Gastroesophageal sphincter (tissue), 3 donors: ENCODE measurements around the gene NELFA.

ENCODE experiments used
- CTCF ChIP-seq, 4 experiments: fragments of 200-600 bp in 2 of 4; fragments of 450-650 bp in 2 of 4; sonication (generic) in 1 of 4; IDR thresholded peaks; one replicate each; pipeline ENCODE4 v1.5.1; 2017 to 2019; ENCODE audit warnings: antibody characterized with exemption in 4 of 4, mild to moderate bottlenecking in 2 of 4, moderate library complexity in 2 of 4
- EP300 ChIP-seq: sonication (generic); formaldehyde crosslinking; IDR thresholded peaks from one replicate; pipeline ENCODE4 v1.6.1; 2017; ENCODE audit warnings: antibody characterized with exemption, mild to moderate bottlenecking
- POLR2A ChIP-seq, 2 donors: fragments of 450-650 bp; IDR thresholded peaks; one replicate each; pipeline ENCODE4 v1.6.1; 2017; ENCODE audit warnings: antibody characterized with exemption in 2 of 2, mild to moderate bottlenecking in 2 of 2, moderate library complexity in 1 of 2
- POLR2AphosphoS5 ChIP-seq: sonication (generic); formaldehyde crosslinking; IDR thresholded peaks from one replicate; pipeline ENCODE4 v1.6.1; 2017; ENCODE audit warnings: antibody characterized with exemption

- TF ChIP-seq CTCF (IDR thresholded peaks at IDR 0.05) (no peak), POLR2A (IDR thresholded peaks at IDR 0.05) (no peak), POLR2AphosphoS5 (no peak), EP300 (no peak)
Measured at GRCh38 chr4:1939664-1940509, 68.9 kb downstream of the NELFA start.
